Colonic mucosa (tissue), 4 donors: ENCODE data around the gene PTPRN2. TPM values are rescaled to one million over a fixed set of nuclear protein-coding genes. Genes with fewer than 3 reads are reported as not detected.

Experiments
- DNase-seq: peaks from one replicate; pipeline ENCODE4 v3.0.0-alpha.2; 2020
- H3K27ac ChIP-seq: fragments of 200-600 bp; one replicate; pipeline ENCODE4 v1.8.0; 2021
- H3K27me3 ChIP-seq: fragments of 200-600 bp; one replicate; pipeline ENCODE4 v1.8.0; 2021
- H3K36me3 ChIP-seq: fragments of 200-600 bp; one replicate; pipeline ENCODE4 v1.8.0; 2021
- H3K4me1 ChIP-seq: fragments of 200-600 bp; one replicate; pipeline ENCODE4 v1.8.0; 2021; ENCODE audit warnings: mild to moderate bottlenecking
- H3K4me3 ChIP-seq: fragments of 200-600 bp; one replicate; pipeline ENCODE4 v1.8.0; 2021
- H3K9ac ChIP-seq, 2 donors: one replicate each; pipeline ENCODE4 v1.7.0; 2013; ENCODE audit warnings: control low read depth in 2 of 2, low read depth in 2 of 2, low read length in 2 of 2
- H3K9me3 ChIP-seq: fragments of 200-600 bp; one replicate; pipeline ENCODE4 v1.8.0; 2021
- intact Hi-C: fragments of 100-400 bp; cut with DNase I; formaldehyde crosslinking; loops from one replicate; pipeline ENCODE4 v1.14.1; 2022
- total RNA-seq, 2 donors: library from RNA; stranded (reverse); fragmentation: NEBNext Ultra II Directional in 1 of 2; extraction: Animal tissue kit (Norgen Biotek cat#: 25700) in 1 of 2; gene quantifications; one replicate each; pipeline ENCODE4 v1.2.1, GENCODE V29; 2021
- TF ChIP-seq, protein P1 (sequence below): fragments of 200-600 bp; IDR thresholded peaks from one replicate; pipeline ENCODE4 v1.8.0; 2022; ENCODE audit warnings: antibody characterized with exemption, mild to moderate bottlenecking
- donor health status: healthy.
- donor health status: DM: no; HTN: no; CAD: no.
- donor health status: DM: no; HTN: no; CAD: no.

Gene PTPRN2
- total RNA-seq, 2 donors from 2014 or later: 14.7 to 21.6 TPM

DNA sequence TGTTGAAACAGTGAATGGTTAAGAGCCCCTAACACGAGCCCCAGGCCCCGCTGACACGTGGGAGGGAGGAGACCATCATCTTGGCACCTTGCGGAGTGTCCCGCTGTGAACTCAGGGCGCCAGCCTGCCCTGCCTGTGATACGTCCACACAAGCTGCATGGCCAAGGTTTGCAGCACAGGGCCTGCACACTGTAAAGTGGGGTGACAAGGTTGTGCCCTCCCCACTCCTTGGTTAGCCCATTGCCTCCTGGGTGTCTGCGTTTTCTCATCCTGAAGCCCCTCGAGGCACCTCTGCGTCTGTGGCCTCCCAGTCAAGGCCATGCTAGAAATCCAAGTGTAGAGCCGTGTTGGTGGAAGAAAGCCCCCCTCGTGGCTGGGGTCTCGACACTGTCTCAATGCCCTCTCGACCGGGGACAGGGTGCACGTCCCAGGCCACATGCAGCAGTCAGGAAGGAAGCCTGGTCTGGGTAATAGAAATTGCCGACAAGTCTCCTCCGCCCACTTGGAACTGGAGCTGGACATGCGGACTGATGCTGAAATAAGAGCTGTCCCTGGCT, 1058.8 kb downstream of the PTPRN2 start:
- no peaks in the 10 kb centered on the region for H3K9me3 ChIP-seq
- no peak overlapping the region for H3K9ac ChIP-seq
- H3K36me3 ChIP-seq: no peaks in the 10 kb centered on the region
- no peak overlapping the region for H3K4me3 ChIP-seq
- TF ChIP-seq, protein P1, sequence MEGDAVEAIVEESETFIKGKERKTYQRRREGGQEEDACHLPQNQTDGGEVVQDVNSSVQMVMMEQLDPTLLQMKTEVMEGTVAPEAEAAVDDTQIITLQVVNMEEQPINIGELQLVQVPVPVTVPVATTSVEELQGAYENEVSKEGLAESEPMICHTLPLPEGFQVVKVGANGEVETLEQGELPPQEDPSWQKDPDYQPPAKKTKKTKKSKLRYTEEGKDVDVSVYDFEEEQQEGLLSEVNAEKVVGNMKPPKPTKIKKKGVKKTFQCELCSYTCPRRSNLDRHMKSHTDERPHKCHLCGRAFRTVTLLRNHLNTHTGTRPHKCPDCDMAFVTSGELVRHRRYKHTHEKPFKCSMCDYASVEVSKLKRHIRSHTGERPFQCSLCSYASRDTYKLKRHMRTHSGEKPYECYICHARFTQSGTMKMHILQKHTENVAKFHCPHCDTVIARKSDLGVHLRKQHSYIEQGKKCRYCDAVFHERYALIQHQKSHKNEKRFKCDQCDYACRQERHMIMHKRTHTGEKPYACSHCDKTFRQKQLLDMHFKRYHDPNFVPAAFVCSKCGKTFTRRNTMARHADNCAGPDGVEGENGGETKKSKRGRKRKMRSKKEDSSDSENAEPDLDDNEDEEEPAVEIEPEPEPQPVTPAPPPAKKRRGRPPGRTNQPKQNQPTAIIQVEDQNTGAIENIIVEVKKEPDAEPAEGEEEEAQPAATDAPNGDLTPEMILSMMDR: no peak
- H3K4me1 ChIP-seq: no peaks in the 10 kb centered on the region
- H3K27ac ChIP-seq: no peak overlapping the region
- H3K27me3 ChIP-seq: no peaks in the 10 kb centered on the region
- DNase-seq: no peak
- intact Hi-C loops: no loop called here

DNA sequence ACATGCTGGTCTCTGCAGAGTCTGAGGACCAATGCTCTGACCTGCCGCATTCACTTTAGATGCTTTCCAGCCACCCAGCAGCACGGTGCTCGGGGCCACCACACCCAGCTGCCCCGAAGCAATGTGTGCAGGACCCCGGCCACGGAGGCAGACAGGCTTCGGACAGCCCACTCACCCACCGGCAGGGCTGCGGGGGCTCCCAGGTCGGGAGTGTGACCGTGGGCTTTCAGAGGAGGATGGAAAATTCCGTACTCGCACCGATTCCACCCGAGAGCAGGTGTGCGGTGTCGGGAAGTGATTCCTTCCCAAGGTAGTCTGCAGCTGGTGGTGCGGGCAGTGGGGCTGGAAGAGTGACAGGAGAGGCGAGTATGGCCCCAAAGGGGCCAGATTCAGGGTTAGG, 1059.9 kb downstream of the PTPRN2 start:
- Histone ChIP-seq H3K27me3 (no peaks in the 10 kb centered on the region), H3K9me3 (no peaks in the 10 kb centered on the region), H3K4me1 (no peaks in the 10 kb centered on the region), H3K36me3 (no peaks in the 10 kb centered on the region), H3K27ac (no peak overlapping the region), H3K4me3 (no peak overlapping the region), H3K9ac (no peak overlapping the region)
- TF ChIP-seq, protein P1: no peak
- intact Hi-C loops: no loop called here
- DNase-seq: no peak

DNA sequence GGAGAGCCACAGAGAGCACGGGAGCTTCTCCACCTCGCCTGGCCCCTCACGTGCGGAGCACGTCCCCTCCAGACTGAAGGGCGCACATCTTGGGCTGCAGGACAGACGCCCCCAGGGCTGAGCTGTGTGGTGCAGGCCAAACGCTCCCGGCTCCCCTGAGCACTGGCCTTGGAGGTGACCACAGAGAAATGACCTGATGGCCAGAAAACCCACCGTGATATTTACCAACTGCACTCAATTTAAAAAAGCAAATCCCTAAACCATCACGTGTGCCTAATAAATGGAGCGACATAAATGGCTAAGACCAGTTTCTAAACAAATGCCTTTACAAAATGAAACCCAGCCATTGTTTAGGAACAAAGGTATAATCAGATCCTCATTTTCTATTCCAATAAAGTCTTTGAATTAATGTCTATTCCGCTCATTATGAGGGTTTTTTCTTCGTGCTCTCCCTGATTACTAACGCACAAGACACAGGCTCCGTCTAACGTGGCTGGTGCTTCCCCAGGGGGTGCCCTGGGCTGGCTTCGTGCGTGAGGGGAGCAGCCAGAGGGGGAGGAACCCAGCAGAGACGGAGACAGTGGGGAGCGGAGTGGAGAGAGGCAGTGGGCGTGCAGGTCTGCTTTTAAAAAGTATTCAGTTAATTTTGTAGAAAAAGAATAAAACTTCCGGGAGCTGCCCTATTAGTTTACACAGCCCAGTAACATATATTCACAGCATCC, 1060.5 kb downstream of the PTPRN2 start:
- intact Hi-C loops: no loop called here
- no peak overlapping the region for H3K27ac ChIP-seq
- no peak overlapping the region for H3K4me3 ChIP-seq
- no peaks in the 10 kb centered on the region for H3K36me3 ChIP-seq
- no peak overlapping the region for H3K9ac ChIP-seq
- TF ChIP-seq, protein P1: no peak
- no peak for DNase-seq
- H3K9me3 ChIP-seq: no peaks in the 10 kb centered on the region
- H3K27me3 ChIP-seq: no peaks in the 10 kb centered on the region
- no peaks in the 10 kb centered on the region for H3K4me1 ChIP-seq

DNA sequence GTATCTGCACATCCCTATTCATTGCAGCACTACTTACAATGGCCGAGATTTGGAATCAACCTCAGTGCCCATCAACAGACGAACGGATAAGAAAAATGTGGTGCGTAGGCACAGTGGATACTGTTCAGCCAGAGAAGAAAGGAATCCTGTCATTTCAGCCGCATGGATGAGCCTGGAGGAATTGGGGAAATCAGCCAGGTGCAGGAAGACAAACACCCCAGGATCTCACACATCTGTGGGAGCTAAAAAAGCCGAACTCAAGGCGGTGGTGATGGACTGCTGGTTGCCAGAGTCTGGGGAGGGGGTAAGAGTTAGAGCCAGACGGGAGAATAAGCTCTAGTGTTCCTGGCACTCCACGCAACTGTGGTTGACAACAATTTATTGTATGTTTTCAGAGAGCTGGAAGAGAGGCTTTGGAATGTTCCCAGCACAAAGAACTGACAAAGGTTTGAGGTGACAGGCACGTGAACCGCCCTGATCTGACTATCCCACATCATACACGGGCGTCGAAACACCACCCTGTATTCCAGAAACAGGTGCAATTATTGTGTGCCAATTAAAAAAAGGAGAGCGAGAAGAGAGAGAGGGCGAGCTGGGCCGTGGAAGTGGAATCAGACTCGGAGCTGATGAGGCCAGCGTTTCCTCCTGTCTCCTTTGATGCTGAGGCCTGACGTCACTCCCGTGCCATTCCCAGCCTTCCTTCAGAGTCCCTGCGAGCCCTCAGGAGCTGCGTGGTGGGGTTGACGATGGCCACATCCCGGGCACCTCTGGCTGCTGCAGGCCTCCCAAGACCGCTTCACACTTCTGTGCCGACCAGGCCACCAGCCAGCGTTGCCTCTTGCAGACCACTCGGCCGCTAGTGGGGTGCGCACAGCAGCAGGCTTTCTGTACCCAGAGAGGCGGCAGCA, 1061.4 kb downstream of the PTPRN2 start:
- DNase-seq: no peak
- intact Hi-C loops: no loop called here

DNA sequence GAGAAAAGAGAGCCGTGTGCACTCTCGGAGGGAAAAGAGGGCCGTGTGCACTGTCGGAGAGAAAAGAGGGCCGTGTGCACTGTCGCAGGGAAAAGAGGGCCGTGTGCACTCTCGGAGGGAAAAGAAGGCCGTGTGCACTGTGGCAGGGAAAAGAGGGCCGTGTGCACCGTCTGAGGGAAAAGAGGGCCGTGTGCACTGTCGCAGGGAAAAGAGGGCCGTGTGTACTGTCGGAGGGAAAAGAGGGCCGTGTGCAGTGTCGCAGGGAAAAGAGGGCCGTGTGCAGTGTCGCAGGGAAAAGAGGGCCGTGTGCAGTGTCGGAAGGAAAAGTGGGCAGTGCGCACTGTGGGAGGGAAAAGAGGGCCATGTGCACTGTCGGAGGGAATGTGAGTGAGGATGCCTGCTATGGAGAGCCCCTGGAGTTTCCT, 1062.1 kb downstream of the PTPRN2 start:
- Histone ChIP-seq H3K9me3 (no peaks in the 10 kb centered on the region), H3K4me3 (no peak overlapping the region), H3K9ac (no peak overlapping the region), H3K27ac (no peak overlapping the region), H3K27me3 (no peaks in the 10 kb centered on the region), H3K36me3 (no peaks in the 10 kb centered on the region), H3K4me1 (no peaks in the 10 kb centered on the region)
- intact Hi-C loops: no loop called here
- TF ChIP-seq, protein P1: no peak
- no peak for DNase-seq

More for the DNA sequence above, 1061.4 kb downstream of the PTPRN2 start:
- TF ChIP-seq, protein P1: no peak
- Histone ChIP-seq H3K4me3 (no peak overlapping the region), H3K9me3 (no peaks in the 10 kb centered on the region), H3K27ac (no peak overlapping the region), H3K9ac (no peak overlapping the region), H3K27me3 (no peaks in the 10 kb centered on the region), H3K4me1 (no peaks in the 10 kb centered on the region), H3K36me3 (no peaks in the 10 kb centered on the region)
